ENCODE results near the gene INHBA. TPM values are rescaled to one million over a fixed set of nuclear protein-coding genes. Genes with fewer than 3 reads are reported as not detected.
A peak's percentile ranks its signal among the peaks of the same experiment; 100 is the strongest.

INHBA gene
- total RNA-seq, 1 experiment from 2014 or later, result 55.3 TPM

GRCh38 chr7:41715000-41715399, 12.1 kb upstream of the INHBA start:
- H3K4me2 ChIP-seq (ENCODE audit: low read length), result no peak overlapping the region
- POLR2A ChIA-PET (ENCODE audit: unreplicated experiment), result no interaction called here
- no peaks in the 10 kb centered on the region for H3F3A ChIP-seq (ENCODE audit: low read length, unreplicated experiment)
- BruUV-seq (replicated peaks), result no TSS peak
- H3K9ac ChIP-seq (ENCODE audit: low read length), result no peak overlapping the region
- H4K20me1 ChIP-seq (ENCODE audit: low read length), result no peaks in the 10 kb centered on the region
- H3K4me1 ChIP-seq (ENCODE audit: insufficient read depth, low read length), result peaks cover 15% of the 10 kb centered on the region; the same call in 1 of the 2 replicates
- no peak overlapping the region for H3K4me3 ChIP-seq (ENCODE audit: low read length)
- H3K9me3 ChIP-seq (ENCODE audit: low read length), result no peaks in the 10 kb centered on the region
- TF ChIP-seq EZH2phosphoT487 (IDR thresholded peaks at IDR 0.05; ENCODE audit: borderline replicate concordance, low read length) (no peak), EZH2 (IDR thresholded peaks at IDR 0.05; ENCODE audit: low read length, unreplicated experiment) (no peak), CTCF (conservative IDR thresholded peaks at IDR 0.05; ENCODE audit: low read depth, low read length) (no peak)
- H3K9me2 ChIP-seq (replicated peaks; ENCODE audit: low read length), result no peaks in the 10 kb centered on the region
- no peaks in the 10 kb centered on the region for H3K79me2 ChIP-seq (ENCODE audit: low read length)
- H2AFZ ChIP-seq (ENCODE audit: low read length), result no peak overlapping the region
- no peak overlapping the region for H3K27ac ChIP-seq (ENCODE audit: low read length)
- intact Hi-C loops (cut with micrococcal nuclease), result no loop called here
- no peak for ATAC-seq
- no peaks in the 10 kb centered on the region for H3K36me3 ChIP-seq (ENCODE audit: low read depth, low read length)
- CTCF ChIA-PET, result no interaction called here
- DNase-seq, result no peak
- H3K27me3 ChIP-seq (ENCODE audit: low read length), result no peaks in the 10 kb centered on the region

GRCh38 chr7:41711283-41712064, 8.6 kb upstream of the INHBA start:
- Histone ChIP-seq H3K9ac (ENCODE audit: low read length) (peak overlapping the region; percentile 68; the same call in 1 of the 2 replicates), H3K79me2 (ENCODE audit: low read length) (peaks cover 17% of the 10 kb centered on the region), H3K4me2 (ENCODE audit: low read length) (peak overlapping the region; percentile 57), H3K9me2 (replicated peaks; ENCODE audit: low read length) (no peaks in the 10 kb centered on the region), H3K4me3 (ENCODE audit: low read length) (no peak overlapping the region), H2AFZ (ENCODE audit: low read length) (peak overlapping the region; percentile 14; the same call in 1 of the 2 replicates), H3F3A (ENCODE audit: low read length, unreplicated experiment) (no peaks in the 10 kb centered on the region), H3K4me1 (ENCODE audit: insufficient read depth, low read length) (peaks cover 46% of the 10 kb centered on the region), H3K9me3 (ENCODE audit: low read length) (no peaks in the 10 kb centered on the region), H3K36me3 (ENCODE audit: low read depth, low read length) (no peaks in the 10 kb centered on the region), H3K27me3 (ENCODE audit: low read length) (no peaks in the 10 kb centered on the region), H3K27ac (ENCODE audit: low read length) (peak overlapping the region; percentile 89), H4K20me1 (ENCODE audit: low read length) (no peaks in the 10 kb centered on the region)
- intact Hi-C loops (cut with micrococcal nuclease), result no loop called here
- TF ChIP-seq EZH2 (IDR thresholded peaks at IDR 0.05; ENCODE audit: low read length, unreplicated experiment) (no peak), EZH2phosphoT487 (IDR thresholded peaks at IDR 0.05; ENCODE audit: borderline replicate concordance, low read length) (no peak), CTCF (conservative IDR thresholded peaks at IDR 0.05; ENCODE audit: low read depth, low read length) (peak; percentile 67)
- BruUV-seq (replicated peaks), result no TSS peak
- CTCF ChIA-PET, result interaction anchor here (1.1 kb wide), 1 partner anchor 948 kb away, joined by 3 read pairs; no protein-coding TSS in a partner anchor
- DNase-seq (peak; percentile 55), ATAC-seq (peak; percentile 42)
- POLR2A ChIA-PET (ENCODE audit: unreplicated experiment), result no interaction called here

- DNase-seq, result no peak
- H4K20me1 ChIP-seq (ENCODE audit: low read length), result no peaks in the 10 kb centered on the region
- H3K9ac ChIP-seq (ENCODE audit: low read length), result peak overlapping the region; percentile 68
- no peaks in the 10 kb centered on the region for H3K27me3 ChIP-seq (ENCODE audit: low read length)
- no peak for TF ChIP-seq EZH2 (IDR thresholded peaks at IDR 0.05; ENCODE audit: low read length, unreplicated experiment)
- intact Hi-C loops (cut with micrococcal nuclease), result no loop called here
- no peaks in the 10 kb centered on the region for H3K36me3 ChIP-seq (ENCODE audit: low read depth, low read length)
- H2AFZ ChIP-seq (ENCODE audit: low read length), result peak overlapping the region; percentile 14; the same call in 1 of the 2 replicates
- H3K27ac ChIP-seq (ENCODE audit: low read length), result peak overlapping the region; percentile 89
- ChIA-PET POLR2A (ENCODE audit: unreplicated experiment) (interaction anchor here (0.6 kb wide), 1 partner anchor 491 kb away, joined by 5 read pairs; no protein-coding TSS in a partner anchor), CTCF (interaction anchor here (1.1 kb wide), 1 partner anchor 947 kb away, joined by 3 read pairs; no protein-coding TSS in a partner anchor)
- peak; percentile 58 for ATAC-seq
- no TSS peak for BruUV-seq (replicated peaks)
- H3K4me3 ChIP-seq (ENCODE audit: low read length), result no peak overlapping the region
- no peak overlapping the region for H3K4me2 ChIP-seq (ENCODE audit: low read length)
- no peaks in the 10 kb centered on the region for H3K9me3 ChIP-seq (ENCODE audit: low read length)
- no peaks in the 10 kb centered on the region for H3F3A ChIP-seq (ENCODE audit: low read length, unreplicated experiment)
- H3K4me1 ChIP-seq (ENCODE audit: insufficient read depth, low read length), result peaks cover 52% of the 10 kb centered on the region
- no peaks in the 10 kb centered on the region for H3K9me2 ChIP-seq (replicated peaks; ENCODE audit: low read length)
- peaks cover 23% of the 10 kb centered on the region for H3K79me2 ChIP-seq (ENCODE audit: low read length)
These were observed 7.9 kb upstream of the INHBA start for GRCh38 chr7:41710838-41711237.
